HCT116 (cell line): ENCODE measurements around the gene SLC16A13.

Experiments
- CBX3 ChIP-seq: IDR thresholded peaks from 2 replicates; pipeline ENCODE4 v1.6.1; 2012; ENCODE audit warnings: low read depth
- CTCF ChIP-seq, 3 experiments: fragments of 200-600 bp in 1 of 3; sonication (generic) in 1 of 3; IDR thresholded peaks in 2 of 3; conservative IDR thresholded peaks in 1 of 3; 2 replicates each; pipeline ENCODE4 v1.5.1; 2012 to 2017; ENCODE audit warnings: low read depth in 2 of 3, low read length in 2 of 3, antibody characterized with exemption in 1 of 3, borderline replicate concordance in 1 of 3, control low read depth in 1 of 3, mild to moderate bottlenecking in 1 of 3, mixed read lengths in 1 of 3, mixed run types in 1 of 3, moderate library complexity in 1 of 3; ENCODE audit not compliant: insufficient read depth in 1 of 3
- EZH2 ChIP-seq: fragments of 200-600 bp; sonication (generic); IDR thresholded peaks from 2 replicates; pipeline ENCODE4 v1.6.1; 2017; ENCODE audit warnings: antibody characterized with exemption, mixed run types
- JUND ChIP-seq: IDR thresholded peaks from 2 replicates; pipeline ENCODE4 v1.6.1; 2012
- RAD21 ChIP-seq: IDR thresholded peaks from 2 replicates; pipeline ENCODE4 v1.6.1; 2012; ENCODE audit warnings: low read depth, mild to moderate bottlenecking
- TCF7L2 ChIP-seq: IDR thresholded peaks from 2 replicates; pipeline ENCODE4 v1.7.0; 2011; ENCODE audit warnings: borderline replicate concordance, inconsistent platforms; ENCODE audit not compliant: insufficient read depth, insufficient read length; ENCODE audit errors: extremely low read depth
- ZNF274 ChIP-seq: fragments of 200-500 bp; sonication (Bioruptor generic); IDR thresholded peaks from 2 replicates; pipeline ENCODE4 v1.6.1; 2014; ENCODE audit warnings: mild to moderate bottlenecking, low read depth, low read length, inconsistent platforms

GRCh38 chr17:7080456-7081041, 44.7 kb downstream of the SLC16A13 start:
- TF ChIP-seq CBX3 (no peak), CTCF (IDR thresholded peaks at IDR 0.05 in 2 of 3, conservative IDR thresholded peaks at IDR 0.05 in 1 of 3; ENCODE audit: borderline replicate concordance in 1 of 3, insufficient read depth in 1 of 3, low read depth in 2 of 3, low read length in 2 of 3) (no peak), EZH2 (no peak), TCF7L2 (no peak), JUND (no peak), RAD21 (no peak), ZNF274 (no peak)
